ENCODE results near the gene APOL2.

DNA sequence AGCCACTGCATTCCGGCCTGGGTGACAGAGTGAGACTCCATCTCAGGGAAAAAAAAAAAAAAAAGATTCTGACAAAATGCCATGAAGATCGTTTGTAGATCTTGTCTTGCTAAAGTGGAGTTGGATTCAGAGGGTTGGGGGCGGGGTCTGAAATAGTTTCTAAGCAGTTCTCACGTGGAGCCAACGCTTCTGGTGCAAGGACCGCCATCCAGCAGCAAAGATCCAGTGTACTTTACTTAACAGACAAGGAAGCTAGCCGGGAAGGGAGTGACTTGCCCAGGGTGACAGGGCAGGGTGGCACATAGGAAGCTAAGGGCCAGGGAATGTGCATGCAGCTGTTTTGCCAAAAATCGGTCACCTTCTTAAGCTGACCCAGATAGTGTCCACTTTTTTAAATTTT lies 41.1 kb upstream of the APOL2 start:
- no peak for TF ChIP-seq CEBPB (IDR thresholded peaks at IDR 0.05; ENCODE audit: low read depth)
- TF ChIP-seq, protein P1, sequence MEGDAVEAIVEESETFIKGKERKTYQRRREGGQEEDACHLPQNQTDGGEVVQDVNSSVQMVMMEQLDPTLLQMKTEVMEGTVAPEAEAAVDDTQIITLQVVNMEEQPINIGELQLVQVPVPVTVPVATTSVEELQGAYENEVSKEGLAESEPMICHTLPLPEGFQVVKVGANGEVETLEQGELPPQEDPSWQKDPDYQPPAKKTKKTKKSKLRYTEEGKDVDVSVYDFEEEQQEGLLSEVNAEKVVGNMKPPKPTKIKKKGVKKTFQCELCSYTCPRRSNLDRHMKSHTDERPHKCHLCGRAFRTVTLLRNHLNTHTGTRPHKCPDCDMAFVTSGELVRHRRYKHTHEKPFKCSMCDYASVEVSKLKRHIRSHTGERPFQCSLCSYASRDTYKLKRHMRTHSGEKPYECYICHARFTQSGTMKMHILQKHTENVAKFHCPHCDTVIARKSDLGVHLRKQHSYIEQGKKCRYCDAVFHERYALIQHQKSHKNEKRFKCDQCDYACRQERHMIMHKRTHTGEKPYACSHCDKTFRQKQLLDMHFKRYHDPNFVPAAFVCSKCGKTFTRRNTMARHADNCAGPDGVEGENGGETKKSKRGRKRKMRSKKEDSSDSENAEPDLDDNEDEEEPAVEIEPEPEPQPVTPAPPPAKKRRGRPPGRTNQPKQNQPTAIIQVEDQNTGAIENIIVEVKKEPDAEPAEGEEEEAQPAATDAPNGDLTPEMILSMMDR (IDR thresholded peaks at IDR 0.05 in 2 of 3, conservative IDR thresholded peaks at IDR 0.05 in 1 of 3; ENCODE audit: borderline replicate concordance in 1 of 3, insufficient read depth in 1 of 3, low read depth in 2 of 3, low read length in 2 of 3) = no peak
- TF ChIP-seq POLR2A (IDR thresholded peaks at IDR 0.05; ENCODE audit: borderline replicate concordance, extremely low read depth, insufficient read depth, insufficient read length) = no peak
- no peak for TF ChIP-seq EZH2 (IDR thresholded peaks at IDR 0.05)
- no peak for TF ChIP-seq ELF1 (IDR thresholded peaks at IDR 0.05; ENCODE audit: borderline replicate concordance, low read depth)
- TF ChIP-seq ZNF274 (IDR thresholded peaks at IDR 0.05; ENCODE audit: low read depth, low read length) = no peak
- TF ChIP-seq POLR2AphosphoS5 (IDR thresholded peaks at IDR 0.05; ENCODE audit: low read depth, low read length) = no peak
- TF ChIP-seq, protein P2, sequence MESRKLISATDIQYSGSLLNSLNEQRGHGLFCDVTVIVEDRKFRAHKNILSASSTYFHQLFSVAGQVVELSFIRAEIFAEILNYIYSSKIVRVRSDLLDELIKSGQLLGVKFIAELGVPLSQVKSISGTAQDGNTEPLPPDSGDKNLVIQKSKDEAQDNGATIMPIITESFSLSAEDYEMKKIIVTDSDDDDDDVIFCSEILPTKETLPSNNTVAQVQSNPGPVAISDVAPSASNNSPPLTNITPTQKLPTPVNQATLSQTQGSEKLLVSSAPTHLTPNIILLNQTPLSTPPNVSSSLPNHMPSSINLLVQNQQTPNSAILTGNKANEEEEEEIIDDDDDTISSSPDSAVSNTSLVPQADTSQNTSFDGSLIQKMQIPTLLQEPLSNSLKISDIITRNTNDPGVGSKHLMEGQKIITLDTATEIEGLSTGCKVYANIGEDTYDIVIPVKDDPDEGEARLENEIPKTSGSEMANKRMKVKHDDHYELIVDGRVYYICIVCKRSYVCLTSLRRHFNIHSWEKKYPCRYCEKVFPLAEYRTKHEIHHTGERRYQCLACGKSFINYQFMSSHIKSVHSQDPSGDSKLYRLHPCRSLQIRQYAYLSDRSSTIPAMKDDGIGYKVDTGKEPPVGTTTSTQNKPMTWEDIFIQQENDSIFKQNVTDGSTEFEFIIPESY (IDR thresholded peaks at IDR 0.05; ENCODE audit: extremely low read depth, insufficient replicate concordance, low read length) = no peak

Data from HCT116 (cell line).